HEK293 (cell line): Measurements from ENCODE around the gene IMPACT.

Experiments
- CTCF ChIP-seq: fragments of 450-650 bp; formaldehyde crosslinking; IDR thresholded peaks from 2 replicates; pipeline ENCODE4 v1.5.1; 2016; ENCODE audit warnings: missing biosample characterization, missing genetic modification characterization
- REST ChIP-seq: fragments of 450-650 bp; formaldehyde crosslinking; IDR thresholded peaks from 2 replicates; pipeline ENCODE4 v1.5.1; 2016; ENCODE audit warnings: missing biosample characterization, missing genetic modification characterization
- SP7 ChIP-seq: fragments of 450-650 bp; formaldehyde crosslinking; IDR thresholded peaks from 2 replicates; pipeline ENCODE4 v1.5.1; 2016; ENCODE audit warnings: missing biosample characterization, missing genetic modification characterization
- ZBTB1 ChIP-seq: fragments of 450-650 bp; formaldehyde crosslinking; IDR thresholded peaks from 2 replicates; pipeline ENCODE4 v1.5.1; 2016; ENCODE audit warnings: missing biosample characterization, missing genetic modification characterization
- ZBTB7A ChIP-seq: fragments of 450-650 bp; formaldehyde crosslinking; IDR thresholded peaks from 2 replicates; pipeline ENCODE4 v1.5.1; 2016; ENCODE audit warnings: low read depth, missing biosample characterization, missing genetic modification characterization
- ZNF132 ChIP-seq: fragments of 450-650 bp; formaldehyde crosslinking; IDR thresholded peaks from 2 replicates; pipeline ENCODE4 v1.5.1; 2017; ENCODE audit warnings: missing biosample characterization, missing genetic modification characterization, borderline replicate concordance
- ZNF175 ChIP-seq: fragments of 450-650 bp; formaldehyde crosslinking; IDR thresholded peaks from 2 replicates; pipeline ENCODE4 v1.5.1; 2016; ENCODE audit warnings: missing biosample characterization, missing genetic modification characterization
- ZNF214 ChIP-seq: fragments of 450-650 bp; formaldehyde crosslinking; IDR thresholded peaks from 2 replicates; pipeline ENCODE4 v1.5.1; 2017; ENCODE audit warnings: missing biosample characterization, mild to moderate bottlenecking, missing genetic modification characterization, borderline replicate concordance
- ZNF274 ChIP-seq, 2 experiments: fragments of 200-500 bp in 1 of 2; fragments of 450-650 bp in 1 of 2; sonication (Bioruptor generic) in 1 of 2; formaldehyde crosslinking in 1 of 2; IDR thresholded peaks; 2 replicates each; pipeline versions ENCODE4 v1.5.1 to v1.6.1; 2014 to 2016; ENCODE audit warnings: borderline replicate concordance in 1 of 2, inconsistent platforms in 1 of 2, low read length in 1 of 2, missing biosample characterization in 1 of 2, missing genetic modification characterization in 1 of 2
- ZNF302 ChIP-seq: fragments of 450-650 bp; formaldehyde crosslinking; IDR thresholded peaks from 2 replicates; pipeline ENCODE4 v1.5.1; 2016; ENCODE audit warnings: missing biosample characterization, missing genetic modification characterization, low read depth
- ZNF785 ChIP-seq: fragments of 450-650 bp; formaldehyde crosslinking; IDR thresholded peaks from 2 replicates; pipeline ENCODE4 v1.5.1; 2016; ENCODE audit warnings: missing biosample characterization, missing genetic modification characterization
- ZSCAN5A ChIP-seq: fragments of 450-650 bp; formaldehyde crosslinking; IDR thresholded peaks from 2 replicates; pipeline ENCODE4 v1.5.1; 2016; ENCODE audit warnings: missing biosample characterization, missing genetic modification characterization

GRCh38 chr18:24500217-24500616, 73.7 kb downstream of the IMPACT start:
- no peak for TF ChIP-seq ZNF302 (tag by site-specific recombination)
- no peak for TF ChIP-seq ZNF132 (tag by site-specific recombination)
- no peak for TF ChIP-seq ZNF785 (tag by site-specific recombination)
- TF ChIP-seq ZNF214 (tag by site-specific recombination) = no peak
- TF ChIP-seq REST = no peak
- no peak for TF ChIP-seq ZNF274 (IDR thresholded peaks at IDR 0.05; ENCODE audit: low read length)
- TF ChIP-seq ZNF274 (tag by site-specific recombination; IDR thresholded peaks at IDR 0.05; ENCODE audit: borderline replicate concordance) = no peak
- TF ChIP-seq CTCF = no peak
- TF ChIP-seq SP7 (tag by site-specific recombination) = no peak
- no peak for TF ChIP-seq ZBTB1 (tag by site-specific recombination)
- no peak for TF ChIP-seq ZSCAN5A
- no peak for TF ChIP-seq ZNF175 (tag by site-specific recombination)
- no peak for TF ChIP-seq ZBTB7A (tag by site-specific recombination)
